ENCODE results near the gene NDC80.
"Not testable (repeated sequence)": the region's sequence is repeated elsewhere in the genome, so short reads cannot be mapped to it uniquely, and the experiment has no call there.

NDC80 gene

GRCh38 chr18:2629003-2629402 lies 57.6 kb downstream of the NDC80 start:
- DNase-seq = no peak

GRCh38 chr18:2635586-2635985 lies 64.2 kb downstream of the NDC80 start:
- DNase-seq = no peak

- DNase-seq = no peak
These were observed 64.8 kb downstream of the NDC80 start for GRCh38 chr18:2636126-2636631.

GRCh38 chr18:2641638-2642037 lies 70.3 kb downstream of the NDC80 start:
- no peak for DNase-seq

GRCh38 chr18:2642771-2643170 lies 71.4 kb downstream of the NDC80 start:
- DNase-seq = no peak

- DNase-seq = no peak
These were observed 73.2 kb downstream of the NDC80 start for GRCh38 chr18:2644535-2644934.

- no peak for DNase-seq
These were observed 80.6 kb downstream of the NDC80 start for GRCh38 chr18:2651981-2652380.

DNA sequence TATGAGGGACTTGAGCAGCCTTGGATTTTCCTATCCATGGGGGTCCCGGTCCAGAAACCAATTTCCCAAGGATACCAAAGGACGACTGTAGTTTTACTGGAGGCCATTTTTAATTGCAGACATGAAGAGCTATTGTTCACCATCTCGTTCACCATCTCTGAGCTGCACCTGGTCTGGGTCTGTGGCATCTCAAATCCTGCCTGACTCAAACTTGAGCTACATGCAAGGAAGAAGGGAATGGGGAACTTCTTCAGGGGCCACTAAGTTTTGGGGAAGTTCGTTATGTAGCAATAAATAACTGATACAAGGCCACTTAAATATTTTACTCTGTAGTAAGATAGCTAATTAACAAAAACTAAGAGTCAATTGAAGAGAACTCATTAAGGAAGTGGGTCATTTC lies 82.1 kb downstream of the NDC80 start:
- DNase-seq = no peak

GRCh38 chr18:2654169-2654927 lies 83.0 kb downstream of the NDC80 start:
- DNase-seq = peak; percentile 27

DNA sequence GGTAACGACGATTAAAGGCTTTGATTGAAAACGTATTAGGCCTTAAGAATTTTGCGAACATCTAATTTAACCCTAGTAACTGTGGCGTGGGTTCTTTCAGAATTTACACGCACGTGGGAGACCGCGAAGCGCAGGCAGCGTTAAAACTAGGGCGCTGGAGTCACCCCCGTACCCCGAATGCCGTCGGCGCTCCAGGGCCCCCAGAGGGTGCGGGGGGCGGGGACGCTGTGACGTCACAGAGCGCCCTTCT lies 83.5 kb downstream of the NDC80 start:
- no peak for DNase-seq

DNA sequence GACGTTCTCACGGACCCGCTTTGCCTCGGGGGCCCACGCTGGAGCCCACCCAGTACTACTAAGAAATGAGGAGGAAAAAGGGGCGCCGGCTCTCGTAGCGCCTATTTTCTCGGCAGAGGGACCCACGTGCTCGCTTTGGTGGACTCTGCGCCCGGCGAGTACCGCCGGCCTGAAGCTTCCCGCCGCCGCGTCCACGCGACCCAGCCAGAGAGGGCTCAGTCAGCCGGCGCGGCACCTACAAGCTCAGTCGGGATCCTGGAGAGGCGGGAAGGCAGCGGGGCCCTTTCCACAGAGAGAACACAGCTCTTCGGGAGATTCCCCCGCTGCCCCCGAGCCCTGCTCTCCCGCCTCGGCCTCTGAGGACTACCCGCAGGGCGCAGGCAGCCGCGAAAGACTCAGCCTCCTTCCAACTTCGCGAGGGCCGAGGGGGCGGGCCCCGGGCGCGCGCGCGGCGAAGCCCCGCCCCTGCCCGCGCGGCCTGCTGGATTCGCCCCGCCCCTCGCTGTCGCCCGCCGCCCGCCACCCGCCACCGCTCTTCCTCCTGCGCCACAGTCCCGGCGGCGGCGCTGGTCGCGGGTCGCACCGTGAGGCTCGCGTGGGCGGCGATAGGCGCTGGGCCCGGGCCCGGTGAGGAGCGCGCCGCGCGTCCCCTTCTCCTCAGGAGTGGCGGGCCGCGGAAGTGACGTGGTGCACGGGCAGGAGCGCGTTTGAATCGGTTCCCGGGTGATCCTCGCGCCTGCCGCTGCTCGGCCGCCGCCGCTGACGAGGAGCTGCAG lies 84.0 kb downstream of the NDC80 start, which contains the start of gene SMCHD1:
Gene SMCHD1, plus strand, starts transcription at position 549 of the 776 bp plus-strand sequence. CDS start 350 bp downstream, outside the sequence.
- DNase-seq = peak; percentile 76

DNA sequence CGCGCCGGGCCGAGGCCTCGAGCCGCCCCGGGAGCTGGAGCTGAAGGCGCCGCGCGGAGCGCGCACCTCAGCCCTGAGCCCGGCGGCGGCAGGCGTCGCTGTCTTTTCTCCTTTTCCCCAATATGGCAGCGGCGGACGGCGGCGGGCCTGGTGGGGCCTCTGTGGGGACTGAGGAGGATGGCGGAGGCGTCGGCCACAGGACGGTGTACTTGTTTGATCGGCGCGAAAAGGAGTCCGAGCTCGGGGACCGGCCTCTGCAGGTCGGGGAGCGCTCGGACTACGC lies 84.5 kb downstream of the NDC80 start:
- DNase-seq = no peak

GRCh38 chr18:2656237-2656980 lies 85.1 kb downstream of the NDC80 start:
- peak; percentile 19 for DNase-seq

- no peak for DNase-seq
These were observed 85.7 kb downstream of the NDC80 start for GRCh38 chr18:2656981-2657512.

DNA sequence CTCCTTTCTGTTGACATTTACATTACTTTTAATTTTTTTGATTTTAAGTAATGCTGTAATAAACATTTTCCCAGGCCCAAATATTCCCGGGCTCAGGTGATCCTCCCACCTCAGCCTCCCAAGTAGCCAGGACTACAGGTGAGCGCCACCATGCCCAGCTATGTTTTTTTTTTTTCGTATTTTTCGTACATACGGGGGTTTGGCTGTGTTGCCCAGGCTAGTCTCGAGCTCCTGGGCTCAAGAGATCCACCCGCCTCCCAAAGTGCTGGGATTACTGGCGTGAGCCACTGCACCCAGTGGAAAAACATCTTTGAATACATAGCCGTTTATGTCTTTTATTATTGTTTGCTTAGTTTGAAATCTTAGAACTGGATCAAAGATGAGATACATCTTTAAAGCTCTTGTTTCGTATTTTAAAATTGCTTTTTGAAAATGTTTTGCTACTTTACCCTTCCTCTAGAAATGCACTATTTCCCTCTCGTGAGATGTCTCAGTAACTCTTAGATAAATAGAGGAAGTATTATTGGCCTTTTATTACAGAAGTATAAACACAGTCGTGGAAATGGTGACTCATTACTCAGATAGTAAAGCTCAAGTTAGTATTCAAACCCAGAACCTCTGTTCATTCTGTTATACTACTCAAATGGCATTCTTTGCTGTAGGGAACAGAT lies 86.6 kb downstream of the NDC80 start:
- DNase-seq = no peak

GRCh38 chr18:2660849-2661248 lies 89.5 kb downstream of the NDC80 start:
- DNase-seq = not testable (repeated sequence)

GRCh38 chr18:2662288-2662687 lies 90.9 kb downstream of the NDC80 start:
- DNase-seq = not testable (repeated sequence)

DNA sequence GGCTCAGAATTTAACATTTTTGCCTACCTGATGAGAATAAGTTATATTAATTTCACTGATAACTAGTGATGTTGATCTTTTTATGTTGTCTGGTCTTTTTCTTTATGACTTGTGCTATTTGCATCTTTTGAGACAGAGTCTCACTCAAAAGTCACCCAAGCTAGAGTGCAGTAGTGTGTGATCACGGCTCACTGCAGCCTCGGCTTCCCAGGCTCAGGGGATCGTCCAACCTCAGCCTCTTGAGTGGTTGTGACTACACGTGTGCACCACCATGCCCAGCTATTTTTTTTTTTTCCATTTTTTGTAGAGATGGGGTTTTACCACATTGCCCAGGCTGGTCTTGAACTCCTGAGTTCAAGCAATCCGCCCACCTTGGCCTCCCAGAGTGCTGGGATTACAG lies 91.6 kb downstream of the NDC80 start:
- DNase-seq = no peak
